Upper lobe of left lung (tissue), 4 donors: ENCODE results near the gene ERICH6B.

Experiments
- CTCF ChIP-seq, 6 experiments: fragments of 450-650 bp in 4 of 6; fragments of 200-600 bp in 2 of 6; sonication (generic) in 2 of 6; IDR thresholded peaks; one replicate each; pipeline ENCODE4 v1.5.1; 2016 to 2019; ENCODE audit warnings: antibody characterized with exemption in 6 of 6
- POLR2A ChIP-seq, 4 donors: fragments of 450-650 bp; IDR thresholded peaks; one replicate each; pipeline ENCODE4 v1.5.1; 2016 to 2017; ENCODE audit warnings: antibody characterized with exemption in 4 of 4, mild to moderate bottlenecking in 2 of 4
- POLR2AphosphoS5 ChIP-seq, 2 donors: sonication (generic); formaldehyde crosslinking; IDR thresholded peaks; one replicate each; pipeline ENCODE4 v1.5.1; 2017; ENCODE audit warnings: antibody characterized with exemption in 2 of 2

- TF ChIP-seq CTCF (IDR thresholded peaks at IDR 0.05) (no peak), POLR2A (IDR thresholded peaks at IDR 0.05) (no peak), POLR2AphosphoS5 (IDR thresholded peaks at IDR 0.05) (no peak)
These were observed 60.9 kb downstream of the ERICH6B start for GRCh38 chr13:45554604-45555109.
